GM12892 (cell line): ENCODE data around the gene FKBP9.

ENCODE experiments used
- POLR2A ChIP-seq: IDR thresholded peaks from 2 replicates; pipeline ENCODE4 v1.6.1; 2011; ENCODE audit warnings: low read depth, low read length, control low read depth
- POLR2AphosphoS5 ChIP-seq: IDR thresholded peaks from 2 replicates; pipeline ENCODE4 v1.6.1; 2011; ENCODE audit warnings: low read depth, low read length, control low read depth
- TAF1 ChIP-seq: IDR thresholded peaks from 2 replicates; pipeline ENCODE4 v1.6.1; 2011; ENCODE audit warnings: low read depth, mild to moderate bottlenecking, control low read depth, low read length, borderline replicate concordance

DNA sequence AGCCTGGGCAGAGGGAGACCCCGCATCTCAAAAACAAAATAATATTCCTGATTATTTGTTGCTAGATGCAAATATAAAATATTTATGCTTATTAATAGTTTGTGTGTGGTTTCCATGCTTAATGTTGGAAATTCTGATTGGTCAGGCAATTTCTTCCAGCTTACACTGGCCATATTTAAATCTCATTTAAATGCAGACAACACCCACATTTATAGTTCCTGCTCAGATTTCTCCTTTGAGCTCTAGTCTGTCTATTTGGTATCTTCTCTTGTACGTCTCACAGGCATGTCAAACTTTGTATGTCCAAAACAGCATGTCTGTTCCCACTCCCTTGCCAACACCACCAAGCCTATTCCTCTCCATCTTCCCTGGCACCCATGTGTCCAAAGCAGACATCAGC lies 52.5 kb downstream of the FKBP9 start:
- TF ChIP-seq POLR2AphosphoS5 (no peak), POLR2A (no peak), TAF1 (no peak)
